OCI-LY1 (cell line): Measurements from ENCODE around the gene ADORA2A.
A peak's percentile ranks its signal among the peaks of the same experiment; 100 is the strongest.

ENCODE experiments used
- H2AFZ ChIP-seq: fragments of 200-600 bp; sonication (generic), shearing (Covaris generic); 2 replicates; pipeline ENCODE4 v1.6.0; 2014; ENCODE audit warnings: antibody characterized with exemption, mild to moderate bottlenecking, low read length
- H3F3A ChIP-seq: fragments of 200-600 bp; sonication (generic), shearing (Covaris generic); 2 replicates; pipeline ENCODE4 v1.6.0; 2014; ENCODE audit warnings: mild to moderate bottlenecking, antibody characterized with exemption, low read length, moderate library complexity; ENCODE audit not compliant: insufficient read depth
- H3K27ac ChIP-seq: fragments of 200-600 bp; sonication (generic); 2 replicates; pipeline ENCODE4 v1.5.1; 2014; ENCODE audit warnings: low read length, mixed run types, mild to moderate bottlenecking, low read depth; ENCODE audit not compliant: poor library complexity, severe bottlenecking
- H3K27me3 ChIP-seq: fragments of 200-600 bp; sonication (generic); 2 replicates; pipeline ENCODE4 v1.6.0; 2014; ENCODE audit warnings: antibody characterized with exemption, mild to moderate bottlenecking, low read length, moderate library complexity; ENCODE audit not compliant: insufficient read depth
- H3K36me3 ChIP-seq: fragments of 200-600 bp; sonication (generic); 2 replicates; pipeline ENCODE4 v1.6.1; 2014; ENCODE audit warnings: mild to moderate bottlenecking, antibody characterized with exemption, low read length, moderate library complexity, mixed read lengths; ENCODE audit not compliant: insufficient read depth
- H3K4me1 ChIP-seq: fragments of 200-600 bp; sonication (generic); 2 replicates; pipeline ENCODE4 v1.5.1; 2014; ENCODE audit warnings: mild to moderate bottlenecking, low read length, moderate library complexity; ENCODE audit not compliant: insufficient read depth, severe bottlenecking
- H3K4me2 ChIP-seq: fragments of 200-600 bp; sonication (generic), shearing (Covaris generic); 2 replicates; pipeline ENCODE4 v1.6.1; 2014; ENCODE audit warnings: low read length
- H3K4me3 ChIP-seq: fragments of 200-600 bp; sonication (generic); 2 replicates; pipeline ENCODE4 v1.5.1; 2014; ENCODE audit warnings: low read length, low read depth, mild to moderate bottlenecking, mixed read lengths; ENCODE audit not compliant: poor library complexity, severe bottlenecking
- H3K79me2 ChIP-seq: fragments of 200-600 bp; shearing (Covaris generic); 2 replicates; pipeline ENCODE4 v1.6.1; 2016; ENCODE audit warnings: mixed run types, low read length, mixed read lengths; ENCODE audit not compliant: insufficient read depth
- H3K9ac ChIP-seq: fragments of 200-600 bp; sonication (generic), shearing (Covaris generic); 2 replicates; pipeline ENCODE4 v1.6.1; 2014; ENCODE audit warnings: mild to moderate bottlenecking, low read length, mixed read lengths
- H3K9me2 ChIP-seq: fragments of 200-600 bp; sonication (generic), shearing (Covaris generic); 2 replicates; pipeline ENCODE4 v1.6.1; 2014; ENCODE audit warnings: low read depth, mild to moderate bottlenecking, low read length, mixed read lengths
- H3K9me3 ChIP-seq: fragments of 200-600 bp; shearing (Covaris generic); 2 replicates; pipeline ENCODE4 v1.6.1; 2014; ENCODE audit warnings: low read length, mixed read lengths
- H4K20me1 ChIP-seq: fragments of 200-600 bp; sonication (generic), shearing (Covaris generic); 2 replicates; pipeline ENCODE4 v1.6.0; 2016; ENCODE audit warnings: mild to moderate bottlenecking, low read length; ENCODE audit not compliant: insufficient read depth
- EZH2 ChIP-seq: fragments of 200-600 bp; sonication (generic), shearing (Covaris generic); IDR thresholded peaks from 2 replicates; pipeline ENCODE4 v1.8.0; 2017; ENCODE audit warnings: borderline replicate concordance, mixed run types, mild to moderate bottlenecking, antibody characterized with exemption, low read length, moderate library complexity, mixed read lengths
- TF ChIP-seq, protein P1 (sequence below): fragments of 200-600 bp; sonication (generic), shearing (Covaris generic); IDR thresholded peaks from 2 replicates; pipeline ENCODE4 v1.5.1; 2017; ENCODE audit warnings: mild to moderate bottlenecking, antibody characterized with exemption, low read length, moderate library complexity, mixed read lengths

The ADORA2A gene

GRCh38 chr22:24467340-24467739 lies 39.9 kb downstream of the ADORA2A start:
- H3K4me2 ChIP-seq = no peak overlapping the region; the same call in 1 of the 2 replicates
- H3K4me1 ChIP-seq = peaks cover 31% of the 10 kb centered on the region
- TF ChIP-seq, protein P1, sequence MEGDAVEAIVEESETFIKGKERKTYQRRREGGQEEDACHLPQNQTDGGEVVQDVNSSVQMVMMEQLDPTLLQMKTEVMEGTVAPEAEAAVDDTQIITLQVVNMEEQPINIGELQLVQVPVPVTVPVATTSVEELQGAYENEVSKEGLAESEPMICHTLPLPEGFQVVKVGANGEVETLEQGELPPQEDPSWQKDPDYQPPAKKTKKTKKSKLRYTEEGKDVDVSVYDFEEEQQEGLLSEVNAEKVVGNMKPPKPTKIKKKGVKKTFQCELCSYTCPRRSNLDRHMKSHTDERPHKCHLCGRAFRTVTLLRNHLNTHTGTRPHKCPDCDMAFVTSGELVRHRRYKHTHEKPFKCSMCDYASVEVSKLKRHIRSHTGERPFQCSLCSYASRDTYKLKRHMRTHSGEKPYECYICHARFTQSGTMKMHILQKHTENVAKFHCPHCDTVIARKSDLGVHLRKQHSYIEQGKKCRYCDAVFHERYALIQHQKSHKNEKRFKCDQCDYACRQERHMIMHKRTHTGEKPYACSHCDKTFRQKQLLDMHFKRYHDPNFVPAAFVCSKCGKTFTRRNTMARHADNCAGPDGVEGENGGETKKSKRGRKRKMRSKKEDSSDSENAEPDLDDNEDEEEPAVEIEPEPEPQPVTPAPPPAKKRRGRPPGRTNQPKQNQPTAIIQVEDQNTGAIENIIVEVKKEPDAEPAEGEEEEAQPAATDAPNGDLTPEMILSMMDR = no peak
- TF ChIP-seq EZH2 = no peak
- H3K9me3 ChIP-seq = no peaks in the 10 kb centered on the region
- H3K9me2 ChIP-seq = no peaks in the 10 kb centered on the region
- peak overlapping the region; percentile 64 for H3K27ac ChIP-seq
- H4K20me1 ChIP-seq = no peaks in the 10 kb centered on the region
- no peaks in the 10 kb centered on the region for H3F3A ChIP-seq
- no peaks in the 10 kb centered on the region for H3K27me3 ChIP-seq
- H2AFZ ChIP-seq = no peak overlapping the region
- H3K9ac ChIP-seq = no peak overlapping the region; the same call in 1 of the 2 replicates
- H3K79me2 ChIP-seq = no peaks in the 10 kb centered on the region
- H3K4me3 ChIP-seq = no peak overlapping the region
- no peaks in the 10 kb centered on the region for H3K36me3 ChIP-seq

- Histone ChIP-seq H3K9ac (no peak overlapping the region), H3K4me1 (peaks cover 19% of the 10 kb centered on the region), H3F3A (no peaks in the 10 kb centered on the region), H3K9me3 (no peaks in the 10 kb centered on the region), H3K9me2 (no peaks in the 10 kb centered on the region), H2AFZ (no peak overlapping the region), H4K20me1 (no peaks in the 10 kb centered on the region), H3K27ac (no peak overlapping the region), H3K4me2 (no peak overlapping the region), H3K36me3 (no peaks in the 10 kb centered on the region), H3K4me3 (no peak overlapping the region), H3K79me2 (no peaks in the 10 kb centered on the region), H3K27me3 (no peaks in the 10 kb centered on the region)
- TF ChIP-seq, protein P1 = no peak
- TF ChIP-seq EZH2 = no peak
Measured at GRCh38 chr22:24471570-24471969, 44.2 kb downstream of the ADORA2A start.

DNA sequence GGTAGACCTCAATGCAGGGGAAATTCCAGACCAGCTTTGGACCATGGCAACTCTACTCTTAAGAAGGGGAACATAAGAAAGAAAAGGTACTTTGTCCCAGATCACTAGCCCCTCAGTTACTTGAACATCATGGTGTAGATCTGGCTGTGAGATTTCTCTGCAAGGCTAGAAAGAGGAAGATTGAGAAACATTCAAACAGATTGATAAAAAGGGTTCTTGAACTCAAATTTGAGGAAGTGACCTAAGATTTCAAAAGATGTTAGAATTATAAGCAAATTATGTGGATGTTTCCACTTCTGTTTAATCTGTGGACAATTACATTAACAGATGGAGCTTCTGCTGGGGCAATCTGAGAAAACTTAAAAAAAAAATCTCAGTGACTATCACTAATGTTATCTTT lies 45.9 kb downstream of the ADORA2A start:
- H3K27ac ChIP-seq = no peak overlapping the region

More for the DNA sequence above, 45.9 kb downstream of the ADORA2A start:
- Histone ChIP-seq H3K27me3 (no peaks in the 10 kb centered on the region), H3K79me2 (no peaks in the 10 kb centered on the region), H3K9me3 (no peaks in the 10 kb centered on the region), H3K36me3 (no peaks in the 10 kb centered on the region), H2AFZ (no peak overlapping the region), H3K4me2 (no peak overlapping the region), H3K9me2 (no peaks in the 10 kb centered on the region), H3K4me3 (no peak overlapping the region), H3K9ac (no peak overlapping the region), H3F3A (no peaks in the 10 kb centered on the region), H3K4me1 (peaks cover 9% of the 10 kb centered on the region), H4K20me1 (no peaks in the 10 kb centered on the region)
- TF ChIP-seq EZH2 = no peak
- TF ChIP-seq, protein P1 = no peak
